ENCODE measurements around the gene SMIM45.

DNA sequence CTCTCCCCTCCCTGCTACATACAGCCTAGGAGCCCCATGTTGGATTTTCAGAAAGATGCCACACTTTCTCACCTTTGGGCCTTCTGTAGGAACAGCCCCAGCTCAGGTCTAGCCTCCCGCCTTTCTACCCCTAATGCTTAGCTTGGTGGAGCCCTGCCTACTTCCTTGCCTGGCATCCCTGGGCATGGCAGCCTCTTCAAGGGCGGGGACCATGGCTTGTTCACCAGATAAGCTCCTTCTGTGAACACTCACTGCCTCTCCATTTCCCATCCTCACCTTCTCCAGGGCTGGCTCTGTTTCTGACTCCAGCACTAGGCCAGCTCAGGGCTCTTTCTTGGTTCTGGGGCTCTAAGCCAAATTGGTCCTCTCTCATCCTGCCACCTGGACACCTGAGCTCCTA is 18.7 kb downstream of the SMIM45 start:
- no peak for TF ChIP-seq EZH2 (IDR thresholded peaks at IDR 0.05; ENCODE audit: borderline replicate concordance, low read length)
- TF ChIP-seq, protein P1, sequence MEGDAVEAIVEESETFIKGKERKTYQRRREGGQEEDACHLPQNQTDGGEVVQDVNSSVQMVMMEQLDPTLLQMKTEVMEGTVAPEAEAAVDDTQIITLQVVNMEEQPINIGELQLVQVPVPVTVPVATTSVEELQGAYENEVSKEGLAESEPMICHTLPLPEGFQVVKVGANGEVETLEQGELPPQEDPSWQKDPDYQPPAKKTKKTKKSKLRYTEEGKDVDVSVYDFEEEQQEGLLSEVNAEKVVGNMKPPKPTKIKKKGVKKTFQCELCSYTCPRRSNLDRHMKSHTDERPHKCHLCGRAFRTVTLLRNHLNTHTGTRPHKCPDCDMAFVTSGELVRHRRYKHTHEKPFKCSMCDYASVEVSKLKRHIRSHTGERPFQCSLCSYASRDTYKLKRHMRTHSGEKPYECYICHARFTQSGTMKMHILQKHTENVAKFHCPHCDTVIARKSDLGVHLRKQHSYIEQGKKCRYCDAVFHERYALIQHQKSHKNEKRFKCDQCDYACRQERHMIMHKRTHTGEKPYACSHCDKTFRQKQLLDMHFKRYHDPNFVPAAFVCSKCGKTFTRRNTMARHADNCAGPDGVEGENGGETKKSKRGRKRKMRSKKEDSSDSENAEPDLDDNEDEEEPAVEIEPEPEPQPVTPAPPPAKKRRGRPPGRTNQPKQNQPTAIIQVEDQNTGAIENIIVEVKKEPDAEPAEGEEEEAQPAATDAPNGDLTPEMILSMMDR (IDR thresholded peaks at IDR 0.05; ENCODE audit: low read length), result no peak

All from OCI-LY1 (cell line).